HG02870 (cell line): ENCODE results near the gene C10orf62.
"Not testable (repeated sequence)": the region's sequence is repeated elsewhere in the genome, so short reads cannot be mapped to it uniquely, and the experiment has no call there.

Experiments used
- ATAC-seq: cut with Tn5 transposase; IDR thresholded peaks from one replicate; pipeline ENCODE4 v1.9.1; 2021; ENCODE audit warnings: mild to moderate bottlenecking, moderate library complexity; ENCODE audit not compliant: unreplicated experiment

C10orf62 gene, protein sequence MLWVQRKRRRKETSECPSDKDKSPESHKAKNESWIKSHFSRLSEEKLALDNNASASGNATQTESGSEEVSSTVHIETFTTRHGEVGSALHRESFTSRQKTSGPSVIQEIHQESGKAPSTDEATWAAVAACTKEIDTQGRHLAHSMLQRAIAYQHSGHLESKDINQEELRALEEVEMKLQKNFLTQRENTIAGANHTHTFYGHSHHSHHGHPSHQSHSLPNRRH

DNA sequence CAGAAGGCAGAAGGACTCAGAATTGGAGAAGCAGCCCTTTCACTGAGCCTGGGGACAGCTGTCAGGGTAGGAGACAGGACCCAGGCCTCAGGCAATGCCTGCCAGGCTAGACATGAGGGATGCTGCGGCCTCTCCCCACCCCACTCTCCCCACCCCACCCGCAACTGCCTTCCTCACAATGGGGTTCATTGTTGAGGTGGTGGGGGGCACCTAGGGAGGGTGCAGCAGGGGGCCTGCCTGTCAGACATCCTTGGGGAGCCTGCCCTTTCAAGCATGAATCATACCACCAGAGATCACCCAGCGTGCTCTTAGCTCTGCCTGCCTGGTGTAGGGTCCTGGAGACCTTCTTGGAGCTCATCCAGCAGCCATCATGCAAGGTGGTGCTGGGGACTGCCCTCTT, at the start of gene C10orf62:
Gene C10orf62, plus strand, starts transcription at position 243 of the 400 bp plus-strand sequence. CDS start 177 bp downstream, outside the sequence.
- ATAC-seq: no peak

DNA sequence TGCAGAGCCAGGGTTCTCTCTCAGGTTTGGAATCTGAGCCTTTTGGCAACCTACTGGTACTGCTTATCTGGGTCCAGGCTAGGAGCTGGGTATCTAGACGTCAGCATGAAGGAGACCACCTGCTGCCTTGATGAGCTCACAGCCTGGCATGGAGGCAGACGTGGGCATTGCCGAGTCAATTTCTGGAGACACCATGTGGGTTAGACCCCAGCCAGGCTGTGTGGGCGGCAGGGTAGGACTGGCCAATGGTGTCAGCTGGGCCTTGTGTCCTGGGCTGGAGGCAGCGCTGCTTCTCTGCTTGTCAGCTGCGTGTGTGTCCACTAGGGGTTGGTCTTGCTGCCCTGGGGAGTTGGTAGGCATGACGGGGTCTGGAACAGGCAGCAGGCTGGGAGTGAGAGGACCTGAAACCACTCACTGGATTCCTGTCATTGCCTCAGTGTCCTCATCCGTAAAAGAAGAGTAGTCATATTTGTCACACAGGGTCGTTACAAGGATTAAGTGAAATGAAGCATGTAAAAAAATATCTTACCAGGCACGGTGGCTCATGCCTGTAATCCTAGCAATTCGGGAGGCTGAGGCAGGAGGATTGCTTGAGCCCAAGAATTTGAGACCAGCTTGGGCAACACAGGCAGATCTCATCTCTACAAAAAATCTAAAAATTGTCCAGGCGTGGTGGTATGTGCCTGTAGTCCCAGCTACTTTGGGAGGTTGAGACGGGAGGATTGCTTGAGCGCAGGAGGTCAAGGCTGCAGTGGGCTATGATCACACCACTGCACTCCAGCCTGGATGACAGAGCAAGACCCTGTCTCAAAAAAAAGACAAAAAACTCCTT, 48.6 kb upstream of the C10orf62 start:
- ATAC-seq: no peak

DNA sequence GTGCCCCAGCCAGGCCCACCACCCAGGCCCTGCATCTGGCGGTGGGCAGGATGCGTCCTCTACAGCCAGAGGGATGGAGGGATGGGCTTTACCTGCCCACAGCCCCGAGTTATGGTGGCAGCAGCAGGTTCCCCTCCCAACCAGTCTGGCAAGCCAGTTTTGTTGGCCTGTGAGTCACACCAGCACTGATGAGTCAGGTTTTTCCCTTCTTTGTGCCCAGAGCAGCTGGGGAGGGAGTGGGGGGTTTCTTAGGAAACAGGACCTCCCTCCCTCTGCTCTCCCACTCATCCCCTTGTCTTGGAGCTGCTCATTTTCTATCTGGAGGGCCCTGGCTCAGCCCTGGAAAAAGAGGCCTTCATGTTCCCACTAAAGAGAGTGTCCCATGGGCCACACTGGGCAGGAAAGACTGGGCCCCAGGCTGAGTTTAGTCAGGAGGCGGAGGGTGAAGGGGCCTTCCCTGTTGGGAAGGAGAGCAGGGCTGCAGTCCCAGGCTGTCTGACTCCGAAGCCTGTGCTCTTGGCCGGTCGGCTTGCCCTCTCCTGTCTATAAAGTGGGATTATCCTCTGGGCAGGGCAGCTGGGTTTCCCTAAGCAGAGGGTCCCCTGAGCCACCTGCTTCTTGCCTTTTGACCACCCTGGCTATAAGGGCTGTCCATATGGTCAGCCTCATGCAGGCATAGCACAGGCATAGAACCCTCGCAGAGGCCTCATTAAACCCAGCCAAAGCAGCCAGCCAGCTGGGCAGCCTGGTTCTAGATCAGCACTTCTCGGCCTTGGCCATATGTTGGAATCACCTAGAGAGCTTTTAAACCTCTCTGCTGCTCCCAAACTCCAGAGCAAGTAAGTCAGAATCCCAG, 47.1 kb upstream of the C10orf62 start:
- ATAC-seq: no peak

DNA sequence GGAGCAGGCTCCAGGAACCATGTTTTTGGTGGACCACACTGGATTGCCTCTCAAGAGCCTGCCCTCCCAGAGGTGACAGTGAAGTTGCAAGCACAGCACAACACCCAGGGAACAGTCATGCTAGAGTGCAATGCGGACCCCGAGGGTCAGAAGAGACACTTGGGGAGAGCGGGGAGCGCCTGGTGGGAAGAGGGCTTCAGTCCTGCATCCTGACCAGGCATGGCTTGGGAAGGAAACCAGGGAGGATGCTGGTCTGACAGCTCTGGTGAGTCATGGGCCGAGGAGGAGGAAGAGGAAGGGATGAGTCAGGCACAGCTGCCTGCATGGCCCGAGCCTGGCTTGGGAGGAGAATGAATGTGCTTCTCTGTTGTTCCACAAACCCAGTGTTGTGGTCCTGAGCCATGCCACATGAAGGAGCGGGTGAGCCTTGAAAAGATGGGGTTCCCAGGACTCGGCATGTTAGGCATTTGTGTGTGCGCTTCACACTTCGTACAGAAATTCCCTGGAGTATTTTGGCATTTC, 46.4 kb upstream of the C10orf62 start:
- no peak for ATAC-seq

DNA sequence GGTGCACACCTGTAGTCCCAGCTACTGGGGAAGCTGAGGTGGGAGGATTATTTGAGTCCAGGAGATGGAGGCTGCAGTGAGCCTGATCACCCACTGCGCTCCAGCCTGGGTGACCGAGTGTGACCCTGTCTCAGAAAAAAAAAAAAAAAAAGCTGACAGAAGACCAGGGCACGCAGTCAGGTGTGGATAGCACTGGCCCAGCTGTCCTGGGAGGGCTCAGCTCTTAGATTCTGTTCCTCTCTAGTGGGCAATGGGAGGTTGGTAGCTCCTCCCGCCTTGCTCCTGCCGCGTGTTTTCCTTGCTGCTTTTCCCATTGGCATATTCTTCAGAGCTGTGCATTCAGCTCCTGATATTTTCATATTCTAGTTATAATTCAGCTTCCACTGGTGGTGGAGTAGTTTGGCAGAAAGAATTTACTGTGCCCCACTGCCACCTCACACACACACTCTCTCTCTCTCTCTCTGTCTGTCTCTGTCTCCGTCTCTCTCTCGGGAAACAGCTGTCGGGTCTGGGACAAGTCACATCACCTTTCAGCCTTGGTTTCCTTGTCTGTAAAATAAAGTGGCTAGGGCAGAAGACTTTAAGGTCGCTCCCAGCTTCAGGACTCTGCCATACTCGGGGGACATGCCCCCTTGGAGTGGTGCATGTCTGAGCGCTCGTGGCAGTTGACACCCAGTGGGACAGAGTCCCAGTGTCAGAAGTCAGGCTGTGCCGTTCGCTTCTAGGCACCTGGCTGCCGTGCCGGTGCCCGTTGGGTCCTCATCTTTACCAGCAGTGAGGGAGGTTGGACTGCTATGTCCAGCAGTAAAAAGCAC, 42.9 kb upstream of the C10orf62 start:
- ATAC-seq: no peak

DNA sequence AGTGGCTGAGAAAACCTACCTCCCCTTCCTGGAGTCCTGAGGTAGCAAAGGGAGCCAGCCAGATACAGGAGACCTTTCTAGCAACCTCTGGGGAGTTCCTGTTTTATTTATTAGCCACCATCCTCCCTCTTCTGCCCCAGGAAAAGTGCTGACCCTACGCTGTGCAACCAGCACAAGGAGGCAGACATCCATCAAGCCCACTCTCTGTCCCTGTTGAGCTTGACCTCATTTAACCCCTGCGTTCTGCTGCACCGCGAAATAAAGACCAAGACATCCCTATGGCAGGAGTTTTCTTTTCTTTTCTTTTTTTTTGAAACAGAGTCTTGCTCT, 42.3 kb upstream of the C10orf62 start:
- ATAC-seq: no peak

DNA sequence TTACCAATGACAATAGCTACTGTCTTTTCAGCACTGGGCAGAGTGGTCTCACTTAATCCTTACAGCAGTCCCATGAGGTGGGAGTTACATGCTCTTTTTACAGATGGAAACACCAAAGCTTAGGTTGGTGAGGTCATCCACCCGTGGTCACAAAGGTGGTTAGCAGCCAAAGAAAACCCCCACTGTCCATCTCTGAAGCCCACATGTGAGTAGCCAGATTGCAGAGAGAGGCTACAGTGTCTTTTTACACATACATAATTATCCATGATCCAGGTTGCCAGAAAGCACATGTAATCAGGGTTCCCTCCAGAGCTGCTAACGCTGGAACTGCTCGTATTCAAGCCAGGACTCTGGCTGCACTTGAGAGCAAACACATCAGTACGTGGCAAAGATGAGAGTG, 41.6 kb upstream of the C10orf62 start:
- no peak for ATAC-seq

DNA sequence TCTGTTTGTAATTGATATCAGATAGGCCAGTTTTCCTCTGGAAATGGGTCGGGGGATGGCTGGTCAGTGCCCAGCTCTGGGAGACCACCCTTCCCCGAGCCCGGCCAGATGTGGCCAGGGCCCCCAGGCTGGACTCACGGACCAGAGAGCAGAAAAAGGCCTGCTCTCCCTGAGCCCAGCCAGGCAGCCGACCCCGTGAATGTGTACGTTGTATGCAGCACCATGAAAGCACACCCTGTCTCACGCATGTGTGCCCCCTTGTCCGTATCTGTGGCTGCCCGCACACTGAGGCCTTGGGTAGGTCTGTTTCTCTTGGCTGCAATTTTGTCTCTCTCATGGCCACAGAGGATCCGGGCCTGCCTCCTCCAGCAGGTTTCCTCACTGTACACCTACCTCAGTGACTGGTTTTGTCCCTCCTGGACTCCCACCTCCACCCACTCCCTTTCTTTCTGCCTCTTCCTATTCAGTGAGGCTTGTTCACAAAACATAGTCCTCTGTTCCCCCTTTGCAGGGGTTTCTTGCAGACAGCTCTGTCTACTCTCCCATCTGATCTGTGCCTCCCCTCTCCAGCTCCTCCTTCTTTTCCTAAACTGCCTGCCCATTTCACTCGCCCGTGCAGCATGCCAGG, 40.6 kb upstream of the C10orf62 start:
- no peak for ATAC-seq

DNA sequence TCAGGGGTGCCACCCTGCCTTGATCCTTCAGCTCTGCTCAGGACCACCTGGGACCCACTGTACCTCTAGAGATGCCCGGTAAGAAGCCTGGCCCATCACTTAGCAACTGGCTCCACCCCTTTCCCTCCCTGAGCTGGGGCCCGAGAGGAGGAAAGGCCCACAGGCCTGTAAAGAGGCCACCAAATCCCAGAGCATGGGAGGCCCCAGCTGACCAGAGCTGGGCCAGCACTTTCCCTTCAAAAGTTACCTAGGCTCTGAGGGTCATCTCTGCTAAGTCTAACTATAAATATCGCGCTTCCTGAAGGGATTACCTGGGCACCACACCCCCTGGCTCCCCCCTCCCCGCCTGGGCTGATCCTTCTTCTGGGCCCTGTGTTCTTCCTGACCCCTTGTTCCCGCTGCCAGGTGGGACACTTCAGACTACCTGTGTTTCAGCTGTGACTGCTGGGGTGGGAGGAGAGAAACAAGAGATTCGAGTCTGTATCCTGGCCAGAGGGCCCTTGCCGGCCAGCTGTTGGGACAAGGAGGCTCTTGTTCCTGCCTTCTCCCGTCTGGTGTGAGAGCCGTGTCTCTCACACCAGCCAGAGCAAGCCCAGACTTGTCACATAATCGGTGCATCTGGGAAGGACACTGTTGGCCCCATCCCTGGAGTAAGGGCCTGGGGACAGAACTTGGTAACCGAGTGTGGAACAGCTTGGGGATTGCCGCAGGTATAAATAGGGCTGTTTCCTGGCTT, 39.8 kb upstream of the C10orf62 start:
- ATAC-seq: no peak

DNA sequence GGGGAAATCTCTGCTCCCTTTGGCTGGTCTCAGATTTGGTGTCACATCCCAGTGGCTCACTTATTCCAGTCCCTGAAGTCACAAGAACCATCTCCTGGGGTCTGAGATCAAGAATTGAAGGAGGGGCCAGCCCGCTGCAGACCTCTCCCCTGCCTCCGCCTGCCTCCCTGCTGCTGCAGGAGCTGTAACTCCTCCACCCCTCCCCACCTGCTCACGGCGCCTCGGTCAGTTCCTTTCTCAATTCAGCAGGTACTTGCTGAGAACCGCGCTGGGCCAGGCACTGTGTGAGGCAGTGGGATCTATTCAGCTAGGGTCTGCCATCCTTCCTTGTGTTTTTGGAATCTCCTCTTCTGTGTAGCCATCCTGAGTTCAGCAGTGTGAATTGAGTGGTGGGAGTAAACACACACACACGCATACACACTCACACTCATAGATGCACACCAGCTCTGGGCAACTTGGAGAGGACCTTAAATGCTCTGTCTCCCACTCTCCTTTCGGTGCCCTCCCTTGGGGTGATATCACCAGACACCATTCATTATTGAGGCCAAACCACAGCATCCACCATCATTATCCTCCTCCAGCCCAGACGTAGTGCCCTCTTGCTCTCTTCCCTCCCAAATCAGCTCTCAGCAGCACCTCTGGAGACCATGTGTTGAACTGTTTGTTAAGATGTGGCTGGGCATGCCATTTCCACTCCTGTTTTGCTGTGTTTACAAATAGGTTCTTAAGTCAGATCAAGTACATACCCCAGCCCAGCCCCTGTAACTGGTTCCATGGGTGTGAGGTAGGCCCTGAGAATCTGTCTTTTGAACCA, 39.0 kb upstream of the C10orf62 start:
- ATAC-seq: no peak

DNA sequence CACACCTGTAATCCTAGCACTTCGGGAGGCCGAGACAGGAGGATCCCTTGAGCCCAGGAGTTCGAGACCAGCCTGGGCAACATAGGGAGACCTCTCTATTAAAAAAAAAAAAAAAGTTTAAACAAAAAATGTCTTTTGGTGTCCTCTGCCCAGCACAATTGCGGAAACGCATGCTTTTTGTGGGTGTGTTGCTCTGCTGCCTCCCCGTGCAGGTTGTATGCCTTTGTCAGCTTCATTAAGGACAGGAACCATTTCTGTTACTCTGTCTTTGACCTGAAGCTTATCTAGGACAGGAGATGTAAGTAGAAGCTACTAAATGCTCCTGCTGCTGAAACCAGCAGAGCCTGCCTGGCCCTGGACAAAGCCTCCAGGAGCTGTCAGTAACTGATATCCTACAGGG, 38.2 kb upstream of the C10orf62 start:
- ATAC-seq: no peak

DNA sequence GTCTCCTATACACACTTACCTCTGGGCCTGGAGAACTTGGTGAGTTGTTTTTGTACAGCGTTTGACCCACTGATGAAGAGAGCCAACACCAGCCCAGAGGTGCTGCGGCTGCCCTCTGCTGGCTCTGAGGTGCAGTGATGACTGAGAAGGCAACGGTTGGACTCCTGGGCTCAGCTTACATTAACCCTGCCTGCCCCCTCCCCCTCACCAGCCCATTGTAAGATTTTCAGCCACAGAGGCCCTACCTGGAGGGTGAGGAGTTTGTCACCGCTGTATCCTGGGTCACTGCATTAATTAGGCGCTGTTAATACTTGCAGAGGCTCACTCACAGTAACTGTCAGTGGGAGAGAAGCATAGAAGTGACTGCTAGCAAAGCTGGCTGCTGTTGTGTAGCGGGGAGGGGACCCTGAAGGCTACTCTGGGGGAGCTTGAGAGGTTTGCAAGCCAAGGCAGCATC, 35.9 kb upstream of the C10orf62 start:
- ATAC-seq: peak; percentile 70

DNA sequence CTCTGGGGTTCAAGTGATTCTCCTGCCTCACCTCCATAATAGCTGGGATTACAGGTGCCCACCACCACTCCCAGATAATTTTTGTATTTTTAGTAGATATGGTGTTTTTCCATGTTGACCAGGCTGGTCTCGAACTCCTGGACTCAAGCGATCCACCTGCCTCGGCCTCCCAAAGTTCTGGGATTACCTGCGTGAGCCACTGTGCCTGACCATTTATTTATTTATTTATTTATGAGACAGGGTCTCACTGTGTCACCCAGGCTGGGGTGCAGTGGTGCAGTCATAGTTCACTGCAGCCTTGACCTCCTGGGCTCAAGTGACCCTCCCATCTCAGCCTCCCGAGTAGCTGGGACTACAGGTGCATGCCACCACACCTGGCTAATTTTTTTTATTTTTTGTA, 35.2 kb upstream of the C10orf62 start:
- not testable (repeated sequence) for ATAC-seq

DNA sequence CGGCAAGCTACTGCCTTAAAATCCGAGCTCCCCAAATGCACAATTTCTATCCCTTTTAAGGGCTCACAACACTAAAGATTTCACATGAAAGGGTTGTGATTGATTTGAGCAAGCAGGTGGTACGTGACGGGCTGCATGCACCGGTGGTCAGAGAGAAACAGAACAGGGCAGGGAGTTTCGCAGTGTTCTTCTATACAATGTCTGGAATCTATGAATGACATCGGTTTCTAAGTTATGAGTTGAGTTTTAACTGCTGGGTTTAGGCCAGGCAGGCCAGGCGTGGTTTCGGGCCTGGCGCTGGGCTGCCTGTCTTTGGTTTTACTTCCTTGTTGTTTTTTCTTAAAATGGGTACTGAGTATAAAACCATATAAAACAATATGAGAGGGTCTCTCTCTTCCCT, 34.0 kb upstream of the C10orf62 start:
- not testable (repeated sequence) for ATAC-seq

DNA sequence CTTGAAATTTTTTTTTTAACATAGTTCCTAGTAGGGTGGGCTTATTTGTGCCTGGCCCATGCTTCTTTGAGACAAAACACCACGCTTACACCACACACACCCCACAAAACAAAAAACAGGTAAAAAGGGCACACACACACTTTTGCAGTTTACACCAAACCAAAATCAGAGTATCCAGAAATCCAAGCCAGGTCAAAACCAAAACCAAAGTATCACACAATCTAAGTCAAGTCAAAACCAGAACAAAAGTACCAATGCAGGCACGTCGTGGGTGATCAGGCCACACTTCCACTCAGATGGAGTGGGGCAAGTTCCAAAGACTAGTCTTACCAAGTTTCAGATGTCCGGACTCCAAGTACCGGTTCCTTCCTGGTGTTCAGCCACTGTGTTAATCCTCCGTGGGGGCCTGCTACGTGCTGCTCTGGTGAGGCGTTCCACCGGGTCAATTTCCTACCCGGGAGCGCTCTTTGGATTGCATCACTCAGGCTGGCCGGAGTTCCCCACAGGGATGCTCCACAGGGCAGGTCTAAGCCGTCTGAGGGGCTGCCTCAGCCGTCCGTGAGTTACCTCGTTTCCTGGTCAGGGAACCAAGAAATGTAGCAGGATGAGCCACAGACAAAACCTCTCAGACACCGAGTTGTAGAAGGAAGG, 28.7 kb upstream of the C10orf62 start:
- not testable (repeated sequence) for ATAC-seq

DNA sequence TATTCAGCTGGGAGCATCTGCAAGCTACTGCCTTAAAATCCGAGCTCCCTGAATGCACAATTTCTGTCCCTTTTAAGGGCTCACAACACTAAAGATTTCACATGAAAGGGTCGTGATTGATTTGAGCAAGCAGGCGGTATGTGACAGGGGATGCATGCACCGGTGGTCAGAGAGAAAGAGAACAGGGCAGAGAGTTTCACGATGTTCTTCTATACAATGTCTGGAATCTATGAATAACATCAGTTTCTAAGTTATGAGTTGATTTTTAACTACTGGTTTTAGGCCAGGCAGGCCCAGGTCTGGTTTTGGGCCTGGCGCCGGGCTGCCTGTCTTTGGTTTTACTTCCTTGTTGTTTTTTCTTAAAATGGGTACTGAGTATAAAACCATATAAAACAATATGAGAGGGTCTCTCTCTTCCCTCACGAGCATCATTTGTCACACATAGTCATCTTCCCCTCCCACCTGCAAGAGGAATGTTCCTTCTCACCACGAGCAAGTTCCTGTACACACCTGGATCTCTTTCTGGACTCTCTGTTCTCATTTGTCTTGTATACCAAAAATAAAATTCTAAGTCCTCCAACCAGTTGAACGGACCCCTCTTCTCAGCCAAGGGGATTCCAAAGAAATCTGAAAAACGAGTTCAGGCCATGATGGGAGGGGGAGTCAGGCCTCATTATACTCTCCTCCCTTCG, 28.0 kb upstream of the C10orf62 start:
- not testable (repeated sequence) for ATAC-seq

DNA sequence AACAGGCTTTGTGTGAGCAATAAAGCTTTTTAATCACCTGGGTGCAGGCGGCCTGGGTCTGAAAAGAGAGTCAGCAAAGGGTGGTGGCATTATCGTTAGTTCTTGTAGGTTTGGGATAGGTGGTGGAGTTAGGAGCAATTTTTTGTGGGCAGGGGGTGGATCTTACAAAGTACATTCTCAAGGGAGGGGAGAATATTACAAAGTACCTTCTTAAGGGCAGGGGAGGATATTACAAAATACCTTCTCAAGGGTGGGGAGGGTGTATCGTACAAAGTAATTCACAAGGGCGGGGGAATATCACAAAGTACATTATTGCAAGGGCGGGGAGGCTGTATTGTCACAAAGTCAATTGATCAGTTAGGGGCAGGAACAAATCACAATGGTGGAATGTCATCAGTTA, 27.2 kb upstream of the C10orf62 start:
- not testable (repeated sequence) for ATAC-seq
